ENCODE data around the gene NEK2.
"Not testable (repeated sequence)": the region's sequence is repeated elsewhere in the genome, so short reads cannot be mapped to it uniquely, and the experiment has no call there.

Gene NEK2

GRCh38 chr1:211632808-211633523 is 42.5 kb downstream of the NEK2 start:
- no peak for DNase-seq (ENCODE audit: low spot score)

DNA sequence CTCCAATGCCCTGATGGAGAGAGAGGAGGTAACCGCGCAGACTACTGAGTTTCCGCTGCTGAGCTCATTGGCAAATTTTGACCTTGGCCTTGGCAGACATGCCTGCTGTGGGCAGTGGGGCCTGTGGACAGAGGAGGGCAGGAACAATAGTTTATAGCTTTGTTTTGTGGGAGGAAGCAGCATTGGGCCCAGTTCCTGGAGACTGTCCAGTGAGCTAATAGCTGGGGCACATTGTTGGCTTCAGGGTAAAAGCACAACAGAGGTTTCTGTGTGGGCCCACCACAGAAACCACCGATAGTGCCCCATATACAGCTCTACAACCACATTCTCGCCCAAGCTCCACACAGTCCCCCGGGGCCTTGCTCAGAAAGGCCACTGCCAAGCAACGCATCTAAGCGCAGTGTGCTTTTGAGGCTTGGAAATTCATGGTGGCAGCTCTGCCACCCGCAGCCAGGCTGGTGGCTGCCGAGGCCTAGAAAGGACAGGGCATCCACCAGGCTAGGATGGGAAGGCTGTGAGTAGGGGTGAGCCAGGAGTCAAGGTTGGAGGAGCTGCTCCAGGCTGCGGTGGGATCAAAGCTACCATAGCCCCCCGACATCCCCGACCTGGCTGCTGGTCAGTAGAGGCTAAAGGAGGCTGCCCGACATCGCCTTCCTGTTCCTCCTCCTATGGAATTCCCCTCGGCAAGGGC is 43.2 kb downstream of the NEK2 start:
- DNase-seq (ENCODE audit: low spot score) = no peak

- DNase-seq (ENCODE audit: low spot score) = no peak
Observed at GRCh38 chr1:211631168-211631567, 44.3 kb downstream of the NEK2 start.

DNA sequence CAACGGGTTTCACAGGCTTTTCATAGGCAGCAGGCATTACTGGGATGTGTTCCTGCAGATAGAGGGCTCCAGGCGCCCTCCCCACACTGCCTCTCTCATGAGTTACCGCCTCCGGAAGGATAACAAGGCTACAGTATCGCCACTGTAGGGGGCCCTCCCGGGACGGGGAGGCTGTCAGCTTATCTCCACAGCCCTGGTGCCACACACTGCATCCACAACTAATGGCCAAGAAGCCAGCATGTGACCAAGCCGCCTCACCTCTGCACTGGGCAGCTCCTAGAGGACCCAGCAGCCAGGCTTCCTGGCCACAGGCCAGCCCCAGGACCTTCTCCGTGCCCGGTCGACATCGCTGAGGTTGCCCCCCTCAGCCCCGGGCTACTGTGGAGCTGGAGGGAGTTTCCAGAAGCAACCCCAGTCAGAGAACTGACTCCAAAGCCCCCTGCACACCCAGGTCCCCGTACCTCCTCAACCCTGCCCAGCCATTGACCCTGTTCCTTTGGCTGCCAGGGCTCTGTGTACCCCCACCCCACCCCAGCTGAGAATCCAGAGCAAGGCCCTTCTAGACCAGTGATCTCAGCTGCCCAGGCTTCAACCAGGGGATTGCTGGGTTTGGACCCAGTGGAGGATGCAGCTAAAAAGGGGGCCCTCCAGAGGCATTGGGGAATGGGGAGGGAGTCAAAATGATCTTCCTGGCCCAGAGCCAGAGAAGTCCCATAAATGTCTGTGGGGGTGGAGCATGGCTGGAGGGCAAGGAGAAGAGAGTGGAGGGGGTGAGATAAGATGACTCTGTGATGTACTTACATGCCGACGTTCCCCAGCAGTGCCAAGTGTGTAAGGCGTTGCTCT is 45.0 kb downstream of the NEK2 start:
- no peak for DNase-seq (ENCODE audit: low spot score)

GRCh38 chr1:211628417-211628816 is 47.0 kb downstream of the NEK2 start:
- no peak for DNase-seq (ENCODE audit: low spot score)

DNA sequence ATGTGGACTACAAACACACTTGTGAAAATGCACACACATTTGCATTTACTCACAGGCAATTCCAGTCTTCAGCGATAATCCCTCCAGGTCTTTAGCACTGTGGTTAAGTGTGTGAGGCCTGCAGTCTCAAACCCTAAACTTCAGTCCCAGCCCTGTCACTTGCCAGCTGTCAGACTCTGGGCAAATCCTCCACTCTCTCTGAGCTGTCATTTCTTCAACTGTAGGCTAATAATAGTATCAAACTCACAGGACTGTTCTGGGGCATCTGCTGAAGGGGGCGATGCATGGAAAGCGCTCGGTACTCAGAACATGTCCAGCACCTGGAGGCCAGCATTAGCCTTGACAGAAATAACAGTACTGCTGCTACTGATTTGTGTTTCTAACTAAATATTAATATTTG is 48.2 kb downstream of the NEK2 start:
- no peak for DNase-seq (ENCODE audit: low spot score)

DNA sequence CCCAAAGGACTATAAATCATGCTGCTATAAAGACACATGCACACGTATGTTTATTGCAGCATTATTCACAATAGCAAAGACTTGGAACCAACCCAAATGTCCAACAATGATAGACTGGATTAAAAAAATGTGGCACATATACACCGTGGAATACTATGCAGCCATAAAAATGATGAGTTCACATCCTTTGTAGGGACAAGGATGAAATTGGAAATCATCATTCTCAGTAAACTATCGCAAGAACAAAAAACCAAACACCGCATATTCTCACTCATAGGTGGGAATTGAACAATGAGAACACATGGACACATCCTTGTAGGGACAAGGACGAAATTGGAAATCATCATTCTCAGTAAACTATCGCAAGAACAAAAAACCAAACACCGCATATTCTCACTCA is 49.6 kb downstream of the NEK2 start:
- not testable (repeated sequence) for DNase-seq (ENCODE audit: low spot score)

DNA sequence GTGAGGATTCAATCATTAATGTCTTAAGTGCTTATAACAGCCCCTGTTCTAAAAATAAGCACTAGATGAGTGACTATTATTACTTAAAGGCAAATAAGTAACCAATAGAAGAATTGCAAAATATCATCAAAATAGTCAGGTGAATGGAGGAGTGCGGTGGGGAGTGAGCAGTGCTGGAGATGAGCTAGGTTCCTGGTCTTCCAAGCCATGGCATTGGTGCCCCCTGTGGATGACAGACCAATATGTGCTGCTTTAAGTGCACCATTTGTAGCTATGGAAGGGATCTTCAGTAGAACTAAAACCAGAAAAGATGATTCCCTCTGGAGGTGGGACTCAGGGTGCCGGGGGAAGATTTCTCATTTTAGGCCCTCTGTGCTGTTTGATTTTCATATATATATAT is 50.4 kb downstream of the NEK2 start:
- DNase-seq (ENCODE audit: low spot score) = no peak

DNA sequence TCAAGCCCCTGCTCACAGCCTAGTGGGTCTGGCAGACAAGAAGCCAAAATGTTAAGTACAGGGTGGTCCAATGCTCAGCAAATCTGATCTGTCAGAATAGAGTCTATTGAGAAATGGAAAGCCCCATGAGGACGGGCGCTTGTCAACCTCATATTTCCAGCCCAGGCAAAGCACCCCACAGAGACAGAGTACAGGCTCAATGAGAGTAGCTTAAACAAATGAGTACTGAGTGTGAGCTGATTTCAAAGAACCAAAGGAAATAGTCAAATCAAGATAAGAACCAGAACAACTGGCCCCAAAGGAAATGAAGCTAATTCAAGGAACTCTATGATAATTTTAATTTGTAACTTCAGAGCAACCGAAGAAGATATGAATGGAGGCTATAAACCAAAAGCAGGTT is 51.9 kb downstream of the NEK2 start:
- no peak for DNase-seq (ENCODE audit: low spot score)

DNA sequence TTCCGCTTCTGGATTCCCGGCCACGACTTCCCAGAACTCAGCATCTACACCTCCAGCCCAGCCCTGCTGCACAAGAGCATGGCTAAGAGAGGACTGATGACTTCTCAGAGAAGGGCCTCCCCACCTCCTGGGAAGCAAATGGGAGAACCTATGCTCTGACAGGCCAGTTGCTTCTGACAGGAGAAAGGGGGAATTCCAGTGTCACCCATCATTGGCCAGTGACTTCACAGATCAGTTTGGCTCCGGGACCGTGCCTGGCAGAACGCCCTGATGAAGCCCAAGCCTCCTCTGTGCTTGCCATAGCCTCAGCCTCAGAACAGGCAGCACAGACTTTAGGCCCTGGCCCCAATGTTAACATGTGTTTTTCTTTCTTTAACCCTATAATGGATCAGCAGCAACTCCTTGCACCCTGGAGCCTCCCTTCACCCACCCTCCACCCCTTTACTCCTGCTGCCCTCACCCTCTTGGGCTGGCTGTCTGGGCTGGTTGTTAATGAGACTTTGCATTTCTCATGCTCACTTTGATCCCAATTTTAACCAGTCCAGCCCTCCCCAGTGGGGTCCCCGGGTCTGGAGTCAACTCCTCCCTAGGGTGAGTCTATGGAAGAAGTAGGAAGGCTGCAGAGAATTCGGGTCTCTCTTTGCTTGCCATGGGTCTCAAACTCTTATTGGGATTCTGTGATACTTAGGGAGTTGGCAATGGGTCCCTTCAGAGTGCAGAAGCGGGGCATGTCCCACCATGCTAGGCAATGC is 53.8 kb downstream of the NEK2 start:
- DNase-seq (ENCODE audit: low spot score) = no peak

DNA sequence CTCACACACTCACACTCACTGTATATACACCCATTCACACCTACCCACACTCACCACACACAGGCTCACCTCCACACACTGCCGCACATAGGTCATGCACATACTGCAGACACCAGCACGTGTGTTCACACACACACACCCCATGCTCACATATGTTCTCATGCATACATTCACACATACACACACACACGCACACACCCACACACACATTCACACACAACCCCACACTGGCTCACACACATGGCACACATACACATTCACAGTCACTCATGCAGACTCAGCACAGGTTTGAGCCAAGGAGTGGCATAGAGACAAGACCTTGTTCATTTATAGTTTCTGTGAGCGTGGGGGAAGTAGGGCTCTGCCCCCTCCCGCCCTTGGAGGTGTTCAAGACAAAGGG is 55.3 kb downstream of the NEK2 start:
- DNase-seq (ENCODE audit: low spot score) = no peak

- DNase-seq (ENCODE audit: low spot score) = no peak
Observed at GRCh38 chr1:211619033-211619996, 56.1 kb downstream of the NEK2 start.

- no peak for DNase-seq (ENCODE audit: low spot score)
Observed at GRCh38 chr1:211616965-211617297, 58.5 kb downstream of the NEK2 start.

GRCh38 chr1:211616231-211616964 is 59.0 kb downstream of the NEK2 start:
- DNase-seq (ENCODE audit: low spot score) = no peak

GRCh38 chr1:211614615-211615014 is 60.8 kb downstream of the NEK2 start:
- no peak for DNase-seq (ENCODE audit: low spot score)

- no peak for DNase-seq (ENCODE audit: low spot score)
Observed at GRCh38 chr1:211613951-211614350, 61.5 kb downstream of the NEK2 start.

- peak; percentile 90 for DNase-seq (ENCODE audit: low spot score)
Observed at GRCh38 chr1:211613108-211613947, 62.1 kb downstream of the NEK2 start.

GRCh38 chr1:211612786-211613107 is 62.7 kb downstream of the NEK2 start:
- no peak for DNase-seq (ENCODE audit: low spot score)

Measured in LoVo (cell line).